ENCODE measurements around the gene BUD13. TPM values are rescaled to one million over a fixed set of nuclear protein-coding genes. Genes with fewer than 3 reads are reported as not detected.
"Not testable (repeated sequence)": the region's sequence is repeated elsewhere in the genome, so short reads cannot be mapped to it uniquely, and the experiment has no call there.

Gene BUD13
- total RNA-seq, 4 donors from 2014 or later: 10.8 to 17.1 (median 12.5) TPM

DNA sequence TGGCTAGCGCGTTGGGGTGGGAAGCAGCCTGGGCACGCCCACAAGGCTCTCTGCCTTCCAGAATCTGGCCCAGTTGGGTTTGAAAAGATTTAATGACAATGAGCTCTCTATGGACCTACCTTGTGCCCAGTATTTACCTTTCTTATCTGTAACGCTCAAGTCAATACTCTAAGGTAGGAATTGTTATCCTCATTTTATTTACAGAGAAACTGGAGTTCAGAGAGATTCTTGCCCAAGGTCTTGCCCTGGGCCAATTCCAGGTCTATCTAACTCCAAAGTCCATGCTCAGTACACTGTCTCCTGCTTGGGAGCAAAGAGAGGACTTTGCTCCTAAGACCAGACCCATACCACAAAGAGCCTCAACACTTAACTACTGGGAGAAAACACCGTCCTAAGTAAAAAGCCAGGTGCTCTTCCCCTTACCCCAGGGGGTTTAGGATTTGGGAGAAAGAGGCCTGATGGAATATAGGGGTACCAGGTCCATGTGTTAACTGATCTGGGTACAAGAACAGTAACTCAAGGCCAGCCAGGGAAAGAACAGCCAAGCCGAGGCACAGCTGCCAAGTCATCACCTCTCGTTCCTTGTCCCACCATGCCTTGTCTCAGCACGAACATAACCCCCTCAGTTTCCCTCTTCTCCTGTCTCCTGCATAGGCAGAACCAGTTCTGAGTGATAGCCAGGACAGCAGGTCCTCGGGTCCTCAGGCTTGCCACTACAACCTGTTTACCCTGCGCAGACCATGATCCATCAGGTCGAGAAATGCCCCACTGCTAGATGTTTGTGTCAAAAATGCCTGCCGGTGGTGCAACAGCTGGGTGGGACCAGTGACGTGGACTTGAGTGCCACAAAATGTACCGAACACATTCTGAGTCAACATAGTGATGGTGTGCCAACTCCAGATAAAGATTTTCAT, 35.7 kb upstream of the BUD13 start:
- Histone ChIP-seq H3K36me3 (no peaks in the 10 kb centered on the region), H3K9me3 (no peaks in the 10 kb centered on the region), H3K27me3 (no peaks in the 10 kb centered on the region), H3K4me3 (no peak overlapping the region), H3K27ac (replicated peaks in 1 of 4) (no peak overlapping the region), H3K4me1 (no peaks in the 10 kb centered on the region)
- DNase-seq (ENCODE audit: extremely low spot score): no peak
- intact Hi-C loops (cut with DNase I): no loop called here
- TF ChIP-seq, protein P1, sequence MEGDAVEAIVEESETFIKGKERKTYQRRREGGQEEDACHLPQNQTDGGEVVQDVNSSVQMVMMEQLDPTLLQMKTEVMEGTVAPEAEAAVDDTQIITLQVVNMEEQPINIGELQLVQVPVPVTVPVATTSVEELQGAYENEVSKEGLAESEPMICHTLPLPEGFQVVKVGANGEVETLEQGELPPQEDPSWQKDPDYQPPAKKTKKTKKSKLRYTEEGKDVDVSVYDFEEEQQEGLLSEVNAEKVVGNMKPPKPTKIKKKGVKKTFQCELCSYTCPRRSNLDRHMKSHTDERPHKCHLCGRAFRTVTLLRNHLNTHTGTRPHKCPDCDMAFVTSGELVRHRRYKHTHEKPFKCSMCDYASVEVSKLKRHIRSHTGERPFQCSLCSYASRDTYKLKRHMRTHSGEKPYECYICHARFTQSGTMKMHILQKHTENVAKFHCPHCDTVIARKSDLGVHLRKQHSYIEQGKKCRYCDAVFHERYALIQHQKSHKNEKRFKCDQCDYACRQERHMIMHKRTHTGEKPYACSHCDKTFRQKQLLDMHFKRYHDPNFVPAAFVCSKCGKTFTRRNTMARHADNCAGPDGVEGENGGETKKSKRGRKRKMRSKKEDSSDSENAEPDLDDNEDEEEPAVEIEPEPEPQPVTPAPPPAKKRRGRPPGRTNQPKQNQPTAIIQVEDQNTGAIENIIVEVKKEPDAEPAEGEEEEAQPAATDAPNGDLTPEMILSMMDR (IDR thresholded peaks at IDR 0.05): no peak
- no peak for TF ChIP-seq POLR2A (IDR thresholded peaks at IDR 0.05; ENCODE audit: low read depth)
- 83% methylated on average over 14 of the region's 14 CpGs for WGBS

DNA sequence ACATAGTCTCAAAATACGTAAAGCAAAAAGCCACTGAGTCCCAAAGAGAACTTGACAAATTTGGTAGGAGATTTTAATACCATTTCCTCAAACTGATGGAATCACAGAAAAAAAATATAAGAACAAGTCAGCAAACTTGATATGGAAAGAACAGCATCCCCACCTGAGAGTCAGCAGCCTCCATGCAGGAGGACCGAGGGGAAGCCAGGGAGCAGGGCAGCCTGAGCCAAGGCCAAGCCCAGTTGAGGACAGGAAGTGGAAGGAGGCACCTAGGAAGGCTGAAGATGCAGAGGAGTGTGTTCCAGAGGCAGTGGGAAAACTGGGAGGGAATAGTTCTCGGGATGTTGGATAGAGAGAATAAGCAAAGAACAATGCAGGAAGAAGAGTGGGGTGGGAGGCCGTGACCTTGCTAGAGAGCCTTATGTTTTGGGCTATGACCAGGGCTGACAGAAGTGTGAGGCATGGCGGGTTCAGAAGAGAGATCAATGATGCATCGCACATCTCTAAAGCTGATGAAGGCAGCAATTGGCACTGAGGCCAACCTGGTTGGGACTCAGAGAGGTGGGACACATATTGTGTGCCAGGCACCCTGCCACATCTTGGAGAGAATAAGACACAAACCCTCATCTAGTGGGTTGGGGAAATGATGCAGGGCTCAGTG, 34.9 kb upstream of the BUD13 start:
- Histone ChIP-seq H3K9me3 (no peaks in the 10 kb centered on the region), H3K27me3 (no peaks in the 10 kb centered on the region), H3K4me1 (no peaks in the 10 kb centered on the region), H3K27ac (replicated peaks in 1 of 4) (no peak overlapping the region), H3K4me3 (no peak overlapping the region), H3K36me3 (no peaks in the 10 kb centered on the region)
- no peak for TF ChIP-seq POLR2AphosphoS5 (IDR thresholded peaks at IDR 0.05)
- TF ChIP-seq, protein P1 (IDR thresholded peaks at IDR 0.05): no peak
- TF ChIP-seq POLR2A (IDR thresholded peaks at IDR 0.05; ENCODE audit: low read depth): no peak
- no peak for TF ChIP-seq EP300 (IDR thresholded peaks at IDR 0.05)
- WGBS: 95% methylated on average over 6 of the region's 6 CpGs
- intact Hi-C loops (cut with DNase I): no loop called here
- DNase-seq (ENCODE audit: extremely low spot score): no peak

- Histone ChIP-seq H3K27me3 (no peaks in the 10 kb centered on the region), H3K27ac (replicated peaks in 1 of 4) (no peak overlapping the region), H3K9me3 (no peaks in the 10 kb centered on the region), H3K4me3 (no peak overlapping the region), H3K4me1 (no peaks in the 10 kb centered on the region), H3K36me3 (no peaks in the 10 kb centered on the region)
- no peak for DNase-seq (ENCODE audit: extremely low spot score)
- 62% methylated on average over 3 of the region's 3 CpGs for WGBS
- TF ChIP-seq POLR2A (IDR thresholded peaks at IDR 0.05; ENCODE audit: low read depth) (no peak), EP300 (IDR thresholded peaks at IDR 0.05) (no peak), POLR2AphosphoS5 (IDR thresholded peaks at IDR 0.05) (no peak)
- TF ChIP-seq, protein P1 (IDR thresholded peaks at IDR 0.05): no peak
- intact Hi-C loops (cut with DNase I): no loop called here
These were observed 31.2 kb upstream of the BUD13 start for GRCh38 chr11:116804001-116804400.

DNA sequence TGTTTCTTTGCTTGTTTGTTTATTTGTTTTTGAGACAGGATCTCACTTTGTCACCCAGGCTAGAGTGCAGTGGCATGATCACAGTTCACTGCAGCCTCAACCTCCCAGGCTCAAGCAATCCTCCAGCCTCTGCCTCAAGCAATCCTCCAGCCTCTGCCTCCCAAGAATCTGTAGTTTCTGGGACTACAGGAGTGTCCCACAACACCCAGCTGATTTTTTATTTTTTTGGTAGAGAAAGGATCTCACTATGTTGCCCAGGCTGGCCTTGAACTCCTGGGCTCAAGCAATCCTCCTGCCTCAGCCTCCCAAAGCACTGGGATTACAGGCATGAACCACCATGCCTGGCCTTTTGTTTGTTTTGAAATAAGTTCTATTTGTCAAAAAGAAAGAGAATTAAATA, 28.9 kb upstream of the BUD13 start:
- DNase-seq (ENCODE audit: extremely low spot score); H3K27me3 ChIP-seq; H3K4me3 ChIP-seq; H3K4me1 ChIP-seq; H3K27ac ChIP-seq (replicated peaks in 1 of 4); H3K9me3 ChIP-seq; intact Hi-C loops (cut with DNase I); H3K36me3 ChIP-seq: not testable (repeated sequence)

- Histone ChIP-seq H3K4me3 (no peak overlapping the region), H3K36me3 (no peaks in the 10 kb centered on the region), H3K4me1 (no peaks in the 10 kb centered on the region), H3K27me3 (no peaks in the 10 kb centered on the region), H3K9me3 (no peaks in the 10 kb centered on the region), H3K27ac (replicated peaks in 1 of 4) (no peak overlapping the region)
- no peak for TF ChIP-seq POLR2A (IDR thresholded peaks at IDR 0.05; ENCODE audit: low read depth)
- TF ChIP-seq, protein P1 (IDR thresholded peaks at IDR 0.05): no peak
- DNase-seq (ENCODE audit: extremely low spot score): no peak
- intact Hi-C loops (cut with DNase I): no loop called here
- 100% methylated on average over 2 of the region's 2 CpGs for WGBS
These were observed 27.8 kb upstream of the BUD13 start for GRCh38 chr11:116800610-116801009.

Measured in esophagus muscularis mucosa (tissue), 4 donors.